Stromal cell of bone marrow (primary cell): Measurements from ENCODE around the gene TECR.
A peak's percentile ranks its signal among the peaks of the same experiment; 100 is the strongest.
"Not testable (repeated sequence)": the region's sequence is repeated elsewhere in the genome, so short reads cannot be mapped to it uniquely, and the experiment has no call there.

Source experiments
- DNase-seq: peaks from one replicate; pipeline ENCODE4 v3.0.0-alpha.2; 2012; ENCODE audit warnings: low read depth

The TECR gene

DNA sequence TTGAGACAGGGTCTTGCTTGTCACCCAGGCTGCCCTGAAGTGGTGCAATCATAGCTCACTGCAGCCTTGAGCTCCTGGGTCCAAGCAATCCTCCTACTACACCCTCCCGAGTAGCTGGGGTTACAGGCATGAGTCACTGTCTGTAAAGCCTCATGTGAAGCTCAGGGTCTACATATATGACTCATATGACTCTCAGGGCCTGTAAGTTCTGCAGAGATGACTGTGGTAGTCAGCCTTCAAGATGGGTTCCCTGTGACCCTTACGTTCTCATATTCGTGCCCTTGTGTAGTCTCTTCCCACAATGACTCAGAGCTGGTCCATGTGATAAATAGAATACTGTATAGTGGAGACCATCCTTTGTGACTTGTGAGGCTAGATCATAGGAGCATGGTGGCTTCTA, 55.8 kb downstream of the TECR start:
- peak; percentile 35 for DNase-seq

DNA sequence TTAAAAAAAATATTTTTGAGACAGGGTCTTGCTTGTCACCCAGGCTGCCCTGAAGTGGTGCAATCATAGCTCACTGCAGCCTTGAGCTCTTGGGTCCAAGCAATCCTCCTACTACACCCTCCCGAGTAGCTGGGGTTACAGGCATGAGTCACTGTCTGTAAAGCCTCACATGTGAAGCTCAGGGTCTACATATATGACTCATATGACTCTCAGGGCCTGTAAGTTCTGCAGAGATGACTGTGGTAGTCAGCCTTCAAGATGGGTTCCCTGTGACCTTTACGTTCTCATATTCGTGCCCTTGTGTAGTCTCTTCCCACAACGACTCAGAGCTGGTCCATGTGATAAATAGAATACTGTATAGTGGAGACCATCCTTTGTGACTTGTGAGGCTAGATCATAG, 60.0 kb downstream of the TECR start:
- not testable (repeated sequence) for DNase-seq

DNA sequence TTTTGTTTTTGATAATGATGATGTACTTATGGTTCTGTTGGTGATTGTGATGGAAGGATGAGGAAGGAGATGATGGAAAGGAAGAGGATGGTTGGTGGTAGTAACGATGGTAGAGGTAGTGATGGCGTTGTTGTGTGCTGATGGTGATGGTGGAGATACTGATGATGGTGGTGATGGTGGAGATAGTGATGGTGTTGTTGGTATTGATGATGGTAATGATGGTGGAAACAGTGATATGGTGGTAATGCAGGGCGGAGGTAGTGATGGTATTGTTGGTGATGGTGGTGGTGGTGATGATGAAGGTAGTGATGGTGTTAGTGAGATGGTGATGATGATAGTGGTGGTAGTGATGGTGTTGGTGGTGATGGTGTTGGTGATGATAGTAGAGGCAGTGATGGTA, 66.2 kb downstream of the TECR start:
- DNase-seq: no peak

DNA sequence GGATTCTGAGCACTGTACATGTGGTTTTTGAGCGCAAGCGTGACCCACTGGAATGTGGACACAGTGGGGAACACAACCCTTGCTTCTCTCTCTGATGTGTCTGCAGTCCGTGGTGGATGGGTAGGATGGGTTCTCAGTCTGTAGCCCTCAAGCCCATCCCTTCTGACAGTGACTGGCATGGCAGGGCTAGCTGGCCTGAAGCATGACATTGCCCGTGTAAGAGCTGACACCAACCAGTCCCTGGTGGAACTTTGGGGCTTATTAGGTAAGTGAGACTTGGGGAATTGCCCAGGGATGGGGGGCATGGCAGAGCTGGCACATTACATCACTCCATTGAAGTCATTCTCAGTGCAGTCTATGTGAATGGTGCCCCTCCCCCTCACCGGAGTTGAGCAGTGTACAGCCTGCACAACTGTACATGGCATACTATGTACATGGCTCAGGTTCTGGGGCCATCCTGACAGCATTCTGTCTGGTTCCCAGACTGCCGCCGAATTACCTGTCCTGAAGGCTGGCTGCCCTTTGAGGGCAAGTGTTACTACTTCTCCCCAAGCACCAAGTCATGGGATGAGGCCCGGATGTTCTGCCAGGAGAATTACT, 70.3 kb downstream of the TECR start:
- no peak for DNase-seq

DNA sequence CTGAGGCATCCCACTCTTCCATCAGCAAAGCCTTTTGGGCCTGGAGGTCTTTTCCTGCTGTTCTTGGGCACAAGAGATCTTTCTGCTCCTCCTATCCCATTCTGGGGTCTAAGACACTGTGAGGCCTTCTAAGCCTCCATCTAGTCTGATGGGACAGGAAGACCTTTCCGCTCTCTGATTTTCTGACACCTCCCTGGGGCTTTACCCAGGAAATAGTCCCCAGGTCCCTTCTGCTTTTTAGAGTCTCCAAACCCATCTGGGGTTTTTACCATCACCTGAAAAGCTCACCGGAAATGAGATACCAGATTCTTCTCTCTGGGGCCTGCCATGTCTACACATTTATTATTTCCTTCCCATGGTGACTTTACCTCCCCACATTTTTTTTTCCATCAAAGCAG, 74.6 kb downstream of the TECR start:
- DNase-seq: no peak

DNA sequence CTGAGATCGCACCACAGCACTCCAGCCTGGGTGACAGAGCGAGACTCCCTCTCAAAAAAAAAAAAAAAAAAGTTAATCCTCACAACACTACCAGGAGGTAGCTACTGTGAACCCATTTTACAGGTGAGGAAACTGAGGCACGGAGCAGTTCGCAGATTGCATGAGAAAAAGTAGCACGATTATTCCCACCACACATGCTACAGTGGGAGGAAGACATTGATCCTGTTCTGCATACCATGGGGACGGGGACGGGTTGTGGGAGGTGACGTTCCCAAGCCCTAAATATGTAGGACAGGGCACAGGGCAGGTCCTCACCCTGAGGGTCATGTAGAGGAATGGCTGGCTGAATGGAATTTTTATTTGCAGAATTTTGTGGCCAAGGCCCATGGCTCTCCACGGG, 77.2 kb downstream of the TECR start:
- DNase-seq: no peak

DNA sequence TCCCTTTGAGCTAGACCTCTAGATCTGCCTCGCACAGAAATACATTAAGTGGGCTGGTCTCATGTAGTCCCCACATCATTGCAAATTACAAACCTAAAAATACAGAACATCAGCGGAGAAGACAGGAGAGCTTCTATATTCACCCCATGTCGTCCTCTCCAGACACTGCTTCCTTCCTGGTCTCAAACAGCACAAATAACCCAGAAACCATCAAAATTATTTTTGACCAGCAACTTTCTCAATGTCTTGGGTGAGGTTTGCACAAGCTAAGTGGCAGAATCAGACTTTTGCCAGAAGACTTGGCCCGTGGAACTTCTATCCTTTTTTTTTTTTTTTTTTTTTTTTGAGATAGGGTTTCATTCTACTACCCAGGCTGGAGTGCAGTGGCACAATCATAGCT, 81.7 kb downstream of the TECR start:
- no peak for DNase-seq

DNA sequence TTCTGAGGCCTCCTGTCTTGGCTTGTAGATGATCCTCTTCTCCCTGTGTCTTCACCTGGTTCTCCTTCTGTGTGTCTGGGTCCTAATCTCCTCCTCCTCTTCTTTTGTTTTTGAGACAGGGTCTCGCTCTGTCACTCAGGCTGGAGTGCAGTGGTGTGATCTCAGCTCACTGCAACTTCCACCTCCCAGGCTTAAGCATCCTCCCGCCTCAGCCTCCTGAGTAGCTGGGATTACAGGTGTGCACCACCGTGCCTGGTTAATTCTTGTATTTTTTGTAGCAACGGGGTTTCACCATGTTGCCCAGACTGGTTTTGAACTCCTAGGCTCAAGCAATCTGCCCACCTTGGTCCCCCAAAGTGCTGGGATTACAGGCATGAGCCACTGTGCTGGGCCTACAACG, 82.8 kb downstream of the TECR start:
- not testable (repeated sequence) for DNase-seq

DNA sequence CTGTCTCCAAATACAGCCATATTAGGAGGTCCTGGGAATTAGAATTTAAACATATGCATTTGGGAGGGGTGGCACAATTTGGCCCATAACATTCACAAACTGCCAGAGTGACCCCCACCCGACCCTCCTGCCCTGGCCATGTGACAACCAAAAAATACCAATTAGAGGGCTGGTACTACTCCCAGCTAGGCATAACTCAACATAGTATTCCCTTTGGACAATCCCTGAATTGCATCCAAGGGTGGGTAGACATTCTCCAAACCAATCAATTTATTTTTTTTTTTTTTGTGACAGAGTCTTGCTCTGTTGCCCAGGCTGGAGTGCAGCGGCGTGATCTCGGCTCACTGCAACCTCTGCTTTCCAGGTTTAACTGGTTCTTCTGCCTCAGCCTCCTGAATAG, 83.3 kb downstream of the TECR start:
- no peak for DNase-seq

DNA sequence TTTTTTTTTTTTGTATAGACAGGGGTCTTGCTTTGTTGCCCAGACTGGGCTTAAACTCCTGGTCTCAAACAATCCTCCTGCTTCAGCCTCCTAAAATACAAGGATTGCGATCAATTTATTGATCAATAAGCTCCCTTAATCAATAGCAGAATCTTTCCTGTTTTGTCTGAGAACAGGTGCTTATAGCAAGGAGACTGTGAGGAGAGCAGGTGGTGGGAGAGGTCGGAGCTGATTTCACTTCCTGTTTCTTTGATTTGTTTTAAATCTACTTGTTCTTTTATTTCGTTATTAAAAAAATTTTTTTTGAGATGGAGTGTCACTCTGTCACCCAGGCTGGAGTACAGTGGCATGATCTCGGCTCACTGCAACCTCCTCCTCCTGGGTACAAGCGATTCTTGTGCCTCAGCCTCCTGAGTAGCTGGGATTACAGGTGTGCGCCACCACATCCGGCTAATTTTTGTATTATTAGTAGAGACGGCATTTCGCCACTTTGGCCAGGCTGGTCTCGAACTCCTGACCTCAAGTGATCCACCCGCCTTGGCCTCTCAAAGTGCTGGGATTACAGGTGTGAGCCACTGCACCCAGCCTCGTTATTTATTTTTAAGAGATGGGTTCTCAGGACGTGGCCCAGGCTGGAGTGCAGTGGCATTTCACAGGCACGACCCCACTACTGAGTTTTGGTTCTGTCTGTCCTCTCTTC, 84.2 kb downstream of the TECR start:
- not testable (repeated sequence) for DNase-seq

DNA sequence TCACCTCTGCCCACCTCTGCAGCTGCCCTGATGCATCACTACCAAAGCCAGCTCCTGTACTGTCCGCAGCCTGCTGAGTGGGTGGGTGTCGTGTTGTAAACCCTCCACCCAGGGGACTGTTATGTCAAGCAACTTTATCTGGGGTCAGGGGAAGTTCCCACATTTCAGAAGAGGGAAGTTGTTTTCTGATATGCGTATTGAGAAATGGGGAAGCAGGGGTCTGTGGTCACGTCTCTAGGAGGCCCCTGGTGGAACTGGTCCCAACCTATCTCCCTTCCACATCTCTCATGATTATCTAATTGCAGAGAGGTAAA, 84.7 kb downstream of the TECR start:
- DNase-seq: no peak
